ENCODE results near the gene ATRIP.

GRCh38 chr3:48503401-48504050 lies 57.0 kb downstream of the ATRIP start:
- TF ChIP-seq POLR2AphosphoS5 (IDR thresholded peaks at IDR 0.05; ENCODE audit: low read depth, low read length) (no peak), POLR2A (IDR thresholded peaks at IDR 0.05; ENCODE audit: low read depth, low read length) (no peak), SPI1 (IDR thresholded peaks at IDR 0.05; ENCODE audit: low read depth, low read length) (no peak), PAX5 (IDR thresholded peaks at IDR 0.05; ENCODE audit: insufficient read depth, low read length, severe bottlenecking) (no peak), TAF1 (IDR thresholded peaks at IDR 0.05; ENCODE audit: low read depth, low read length) (no peak)
